ENCODE results near the gene SMPDL3B. TPM values are rescaled to one million over a fixed set of nuclear protein-coding genes. Genes with fewer than 3 reads are reported as not detected.

SMPDL3B gene
- total RNA-seq, 1 experiment from 2014 or later: 51.3 TPM

DNA sequence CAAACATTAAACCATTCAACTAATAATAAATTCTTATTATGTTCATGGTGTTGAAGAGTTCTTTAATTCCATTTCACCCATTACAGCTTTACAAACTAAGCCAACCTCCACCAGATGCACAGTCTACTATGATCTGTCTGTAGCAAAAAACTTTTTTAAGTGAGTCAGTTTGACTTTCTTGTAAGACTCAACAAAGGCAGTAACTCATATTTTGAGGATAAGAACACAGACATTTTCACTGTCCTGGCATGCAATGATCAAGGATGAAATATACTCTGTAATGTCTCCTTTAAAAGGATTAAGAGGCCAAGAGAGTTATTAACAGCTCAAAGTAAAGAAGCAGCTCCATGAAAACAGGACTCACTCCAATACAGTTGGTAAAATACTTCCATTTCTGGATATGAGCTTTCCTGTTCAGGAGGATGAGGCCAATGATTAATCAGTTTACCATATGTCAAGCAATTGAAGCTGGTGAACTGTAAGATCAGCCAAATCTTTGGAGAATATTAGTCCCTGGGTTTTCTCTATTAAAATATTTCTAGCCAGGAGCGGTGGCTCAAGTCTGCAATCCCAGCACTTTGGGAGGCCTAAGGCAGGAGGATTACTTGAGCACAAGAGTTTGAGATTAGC lies 45.5 kb downstream of the SMPDL3B start:
- H4K20me1 ChIP-seq (ENCODE audit: control insufficient read depth, insufficient read depth, insufficient read length): no peaks in the 10 kb centered on the region
- no CpG with 5 or more reads among the region's 1 CpG for WGBS (ENCODE audit: extremely low coverage, insufficient read length, low lambda C conversion rate)
- no peak overlapping the region for H4K8ac ChIP-seq (replicated peaks; ENCODE audit: insufficient read length, low read depth, low read length)
- no peak overlapping the region for H4K91ac ChIP-seq (ENCODE audit: insufficient read length, low read depth, low read length)
- no peak overlapping the region for H4K5ac ChIP-seq (ENCODE audit: insufficient read length, low read depth, low read length)
- H3K9me3 Mint-ChIP-seq: no peaks in the 10 kb centered on the region
- H2BK20ac ChIP-seq (ENCODE audit: low read depth, low read length, poor library complexity, severe bottlenecking): no peak overlapping the region
- no peak overlapping the region for H2AFZ ChIP-seq (ENCODE audit: low read length)
- H3K27me3 ChIP-seq (ENCODE audit: insufficient read depth, low read length): no peaks in the 10 kb centered on the region
- no peak for DNase-seq
- H3K4ac ChIP-seq (ENCODE audit: low read depth, low read length): no peak overlapping the region
- no peak overlapping the region for H3K18ac ChIP-seq (ENCODE audit: insufficient read length, low read depth, low read length)
- no peak overlapping the region for H3K23ac ChIP-seq (ENCODE audit: insufficient read length, low read depth, low read length)
- no peaks in the 10 kb centered on the region for H3K79me2 ChIP-seq (ENCODE audit: insufficient read depth, low read length)
- no peak overlapping the region for H2AK5ac ChIP-seq (ENCODE audit: insufficient read length, low read length)
- TF ChIP-seq CTCF (conservative IDR thresholded peaks at IDR 0.05): no peak
- no peak overlapping the region for H2BK12ac ChIP-seq (ENCODE audit: insufficient read length, low read depth, low read length)
- H3K27ac ChIP-seq (ENCODE audit: insufficient read length, low read depth, low read length): no peak overlapping the region
- H3K27ac Mint-ChIP-seq: no peak overlapping the region
- no peak overlapping the region for H3K9ac ChIP-seq (ENCODE audit: extremely low read depth, insufficient read length, low read length)
- no peaks in the 10 kb centered on the region for H3K27me3 Mint-ChIP-seq (ENCODE audit: low read depth)
- no peak overlapping the region for H2BK5ac ChIP-seq (ENCODE audit: insufficient read length, low read length)
- H3K36me3 Mint-ChIP-seq (ENCODE audit: insufficient read depth in 1 of 3, low read depth in 3 of 3): peaks cover 0 to 10% (median 8%) of the 10 kb centered on the region in 3 experiments; a peak in 4 of 7 replicates
- H3K4me3 Mint-ChIP-seq: no peak overlapping the region
- no peak overlapping the region for H2BK120ac ChIP-seq (ENCODE audit: low read depth, low read length, poor library complexity, severe bottlenecking)
- H2BK15ac ChIP-seq (ENCODE audit: low read depth, low read length): no peak overlapping the region
- H3K9me3 ChIP-seq (ENCODE audit: control insufficient read depth, low read depth, low read length): no peaks in the 10 kb centered on the region
- H3K56ac ChIP-seq (ENCODE audit: insufficient read length, low read depth, low read length): no peak overlapping the region
- H3K4me1 Mint-ChIP-seq: no peaks in the 10 kb centered on the region
- H3K4me1 ChIP-seq (ENCODE audit: insufficient read depth, low read length): no peaks in the 10 kb centered on the region
- no peak overlapping the region for H3K14ac ChIP-seq (ENCODE audit: insufficient read depth, low read length)
- H3K4me2 ChIP-seq (ENCODE audit: insufficient read depth, insufficient read length, low read length): no peak overlapping the region
- H3K79me1 ChIP-seq (ENCODE audit: insufficient read depth, low read depth, low read length, poor library complexity, severe bottlenecking): no peaks in the 10 kb centered on the region
- no peaks in the 10 kb centered on the region for H3K23me2 ChIP-seq (ENCODE audit: insufficient read length, low read depth, low read length, poor library complexity, severe bottlenecking)
- H3T11ph ChIP-seq (ENCODE audit: low read length): no peak overlapping the region
